Fibroblast of villous mesenchyme (primary cell): ENCODE results near the gene UBQLN3. TPM values are rescaled to one million over a fixed set of nuclear protein-coding genes. Genes with fewer than 3 reads are reported as not detected.

Experiments used
- DNase-seq: peaks from one replicate; pipeline ENCODE4 v3.0.0-alpha.2; 2010; ENCODE audit warnings: low read depth
- H3K4me3 ChIP-seq: 2 replicates; pipeline ENCODE4 v1.5.1; 2011; ENCODE audit warnings: low read depth, mild to moderate bottlenecking, low read length
- total RNA-seq: library from RNA; depleted of rRNA; stranded (reverse); fragments of >200 nt; gene quantifications from 2 replicates; pipeline ENCODE4 v1.2.3, GENCODE V29; 2012
- TF ChIP-seq, protein P1 (sequence below): IDR thresholded peaks from 2 replicates; pipeline ENCODE4 v1.5.1; 2012; ENCODE audit warnings: low read depth, mild to moderate bottlenecking, low read length; ENCODE audit not compliant: insufficient read depth

UBQLN3 gene
- total RNA-seq, 1 donor: 0.43 TPM

DNA sequence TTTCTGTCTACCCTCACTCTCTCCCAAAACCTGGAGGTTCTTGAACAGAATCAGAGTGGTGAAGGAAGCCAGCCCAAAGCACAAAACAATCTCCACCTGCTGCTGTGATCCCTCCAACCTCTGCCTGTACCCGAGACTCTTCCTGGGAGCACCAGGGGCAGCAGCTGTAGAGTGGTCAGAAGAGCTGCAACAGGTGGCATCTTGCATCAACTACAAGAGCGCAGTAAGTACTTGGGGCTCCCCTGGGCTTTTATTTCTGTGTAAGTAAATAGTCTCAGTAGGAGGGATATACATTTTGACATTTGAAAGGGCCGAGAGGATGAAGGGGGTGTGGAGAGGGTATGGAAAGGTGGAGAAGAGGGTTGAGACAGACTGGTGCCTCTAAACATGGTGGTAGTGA is 15.0 kb upstream of the UBQLN3 start:
- no peak overlapping the region for H3K4me3 ChIP-seq
- TF ChIP-seq, protein P1, sequence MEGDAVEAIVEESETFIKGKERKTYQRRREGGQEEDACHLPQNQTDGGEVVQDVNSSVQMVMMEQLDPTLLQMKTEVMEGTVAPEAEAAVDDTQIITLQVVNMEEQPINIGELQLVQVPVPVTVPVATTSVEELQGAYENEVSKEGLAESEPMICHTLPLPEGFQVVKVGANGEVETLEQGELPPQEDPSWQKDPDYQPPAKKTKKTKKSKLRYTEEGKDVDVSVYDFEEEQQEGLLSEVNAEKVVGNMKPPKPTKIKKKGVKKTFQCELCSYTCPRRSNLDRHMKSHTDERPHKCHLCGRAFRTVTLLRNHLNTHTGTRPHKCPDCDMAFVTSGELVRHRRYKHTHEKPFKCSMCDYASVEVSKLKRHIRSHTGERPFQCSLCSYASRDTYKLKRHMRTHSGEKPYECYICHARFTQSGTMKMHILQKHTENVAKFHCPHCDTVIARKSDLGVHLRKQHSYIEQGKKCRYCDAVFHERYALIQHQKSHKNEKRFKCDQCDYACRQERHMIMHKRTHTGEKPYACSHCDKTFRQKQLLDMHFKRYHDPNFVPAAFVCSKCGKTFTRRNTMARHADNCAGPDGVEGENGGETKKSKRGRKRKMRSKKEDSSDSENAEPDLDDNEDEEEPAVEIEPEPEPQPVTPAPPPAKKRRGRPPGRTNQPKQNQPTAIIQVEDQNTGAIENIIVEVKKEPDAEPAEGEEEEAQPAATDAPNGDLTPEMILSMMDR: no peak
- no peak for DNase-seq

DNA sequence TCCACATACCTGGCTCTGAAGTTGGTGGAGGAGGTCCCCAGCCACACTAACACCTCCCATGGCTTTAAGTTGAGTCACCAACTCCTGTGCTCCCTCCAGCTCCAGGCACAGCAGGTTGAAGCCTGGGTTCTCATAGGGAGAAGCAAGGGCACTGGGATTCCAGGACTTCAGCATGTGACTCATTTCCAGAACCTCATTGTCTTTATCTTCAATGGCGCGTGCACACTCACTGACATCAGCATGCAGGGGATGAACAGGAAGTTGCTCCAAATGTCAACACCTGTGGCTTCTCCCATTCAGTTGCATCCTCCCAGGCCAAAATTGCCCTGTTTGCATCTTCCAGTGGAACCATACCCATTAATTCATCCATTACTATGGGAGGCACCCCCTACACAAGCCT is 12.6 kb upstream of the UBQLN3 start:
- H3K4me3 ChIP-seq: no peak overlapping the region
- DNase-seq: no peak

DNA sequence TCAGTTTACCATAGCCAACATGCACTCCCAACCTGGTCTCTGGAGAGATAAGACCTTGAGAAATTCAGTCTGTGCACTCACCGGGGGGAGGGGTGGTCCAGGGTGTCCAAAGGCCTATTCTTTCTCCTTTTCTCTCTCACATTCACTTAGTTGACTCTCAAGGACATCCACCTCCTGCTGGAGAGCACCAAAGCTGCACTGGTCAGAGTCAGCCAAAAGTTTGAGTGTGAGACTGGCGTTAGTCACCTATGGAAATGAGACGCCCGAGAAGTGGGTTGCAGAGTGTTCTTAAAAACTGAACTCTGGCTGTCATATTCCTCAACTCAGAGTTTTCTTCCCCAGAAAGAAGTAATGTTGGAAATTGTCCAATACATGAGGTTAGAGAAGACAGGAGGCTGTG is 11.8 kb upstream of the UBQLN3 start:
- DNase-seq: no peak
- TF ChIP-seq, protein P1: no peak
- H3K4me3 ChIP-seq: no peak overlapping the region

More for the DNA sequence above, 12.6 kb upstream of the UBQLN3 start:
- TF ChIP-seq, protein P1: no peak

DNA sequence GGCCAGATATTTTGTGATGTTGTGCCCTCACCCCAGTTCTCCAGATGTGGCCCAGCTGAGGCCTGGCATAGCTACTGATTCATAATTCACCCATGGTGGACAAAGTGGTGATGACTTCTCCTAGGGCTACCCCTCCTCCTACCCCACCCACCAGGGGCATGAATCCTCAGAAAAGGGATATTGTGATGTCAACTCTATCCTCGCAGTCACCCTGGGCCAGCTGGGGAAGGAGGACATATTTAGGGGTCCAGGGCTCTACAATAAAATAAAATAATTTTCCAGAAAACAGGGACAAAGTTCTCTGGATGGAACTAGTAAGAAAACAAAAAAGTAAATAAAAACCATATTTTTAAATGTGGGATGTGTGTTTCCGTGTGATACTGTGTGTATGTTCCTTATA is 6.8 kb upstream of the UBQLN3 start, which contains the start of gene UBQLNL:
Gene UBQLNL, minus strand, starts transcription at position 101 of the 400 bp plus-strand sequence. CDS start 258 bp downstream, outside the sequence.
- no peak for DNase-seq
- no peak within 1 kb of the TSS for H3K4me3 ChIP-seq
- TF ChIP-seq, protein P1: no peak

DNA sequence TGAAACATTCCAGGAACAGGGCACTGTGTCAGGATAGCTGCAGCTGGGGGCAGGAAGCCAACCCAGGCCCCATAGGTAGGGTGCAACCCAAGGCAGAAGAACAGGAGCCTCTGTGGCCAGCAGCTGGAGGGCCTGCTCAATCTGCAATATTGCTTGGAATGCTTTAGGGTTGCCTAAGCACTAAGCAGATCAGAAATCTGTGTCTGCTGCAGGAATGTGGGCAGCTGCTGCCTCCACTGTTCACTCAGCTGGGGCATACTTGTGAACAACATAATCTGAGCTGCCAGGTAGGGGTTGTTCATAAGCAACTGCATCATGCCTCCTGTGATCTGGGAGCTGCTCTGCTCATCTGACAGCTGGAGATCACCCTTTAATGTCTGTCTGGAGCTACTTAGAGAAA is 5.1 kb upstream of the UBQLN3 start:
- no peak overlapping the region for H3K4me3 ChIP-seq
- DNase-seq: no peak
- TF ChIP-seq, protein P1: no peak

DNA sequence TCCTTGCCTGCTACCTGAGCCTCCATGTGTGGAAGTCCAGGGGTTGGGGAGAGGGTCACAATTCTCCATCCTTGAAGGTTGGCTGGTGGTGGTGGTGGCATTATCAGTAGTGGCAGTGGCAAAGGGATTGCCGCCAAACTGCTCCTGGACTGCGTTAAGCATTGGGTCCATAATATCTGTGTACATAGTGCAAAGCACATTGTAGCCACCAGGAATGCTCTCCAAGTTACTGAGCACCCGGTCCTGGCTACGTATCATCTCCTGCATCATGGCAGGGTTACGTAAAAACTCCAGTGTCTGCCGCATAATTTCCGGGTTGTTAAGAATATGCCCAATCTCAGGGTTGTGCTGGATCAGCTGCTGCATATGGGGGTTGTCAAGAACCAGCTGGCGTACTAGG is 1.2 kb downstream of the UBQLN3 start:
- no peak for DNase-seq
- no peak overlapping the region for H3K4me3 ChIP-seq
- TF ChIP-seq, protein P1: no peak

DNA sequence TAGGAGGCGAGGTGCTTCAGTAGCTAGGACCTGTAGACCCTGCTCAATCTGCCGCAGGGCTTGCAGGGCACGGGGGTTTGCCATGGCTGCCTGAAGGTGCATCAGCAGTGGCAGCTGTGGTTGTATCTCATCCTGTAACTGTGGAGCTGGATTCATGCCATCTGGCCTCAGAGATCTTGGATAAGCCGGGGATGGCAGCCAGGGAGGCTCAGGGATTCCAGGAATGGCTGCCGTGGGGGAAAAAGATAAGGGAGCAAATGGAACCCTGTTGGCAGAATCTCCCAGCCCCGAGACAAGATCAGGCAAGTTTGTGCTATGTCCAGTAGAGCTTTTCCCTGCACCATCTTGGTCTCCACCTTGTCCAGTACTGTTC is 1.8 kb downstream of the UBQLN3 start:
- H3K4me3 ChIP-seq: no peak overlapping the region
- TF ChIP-seq, protein P1: no peak
- no peak for DNase-seq
